ENCODE data around the gene TAX1BP1.

Gene TAX1BP1

DNA sequence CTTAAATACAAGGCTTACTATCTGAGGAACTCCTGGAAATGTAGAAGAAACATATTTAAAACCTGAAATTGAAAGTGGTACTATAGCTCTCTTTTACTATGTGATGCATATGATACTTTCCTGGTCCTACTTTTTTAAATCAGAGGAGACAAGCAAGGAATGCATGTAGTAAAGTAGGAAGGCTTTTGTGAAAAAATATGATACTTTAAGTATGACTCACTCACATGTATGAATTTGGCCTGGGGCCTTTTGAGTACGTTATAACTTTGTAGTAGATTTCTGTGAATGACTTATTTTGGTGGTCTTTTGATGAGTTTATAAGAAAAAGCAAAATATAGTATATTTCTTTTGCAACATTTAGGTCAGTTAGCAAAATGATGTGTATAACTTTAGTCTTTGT lies 53.8 kb downstream of the TAX1BP1 start:
- no peaks in the 10 kb centered on the region for H3K27me3 ChIP-seq
- no peaks in the 10 kb centered on the region for H3K4me1 ChIP-seq
- H3K36me3 ChIP-seq, result peaks cover 6% of the 10 kb centered on the region; the same call in 1 of the 2 replicates
- H3K9me3 ChIP-seq, result no peaks in the 10 kb centered on the region
- TF ChIP-seq, protein P1, sequence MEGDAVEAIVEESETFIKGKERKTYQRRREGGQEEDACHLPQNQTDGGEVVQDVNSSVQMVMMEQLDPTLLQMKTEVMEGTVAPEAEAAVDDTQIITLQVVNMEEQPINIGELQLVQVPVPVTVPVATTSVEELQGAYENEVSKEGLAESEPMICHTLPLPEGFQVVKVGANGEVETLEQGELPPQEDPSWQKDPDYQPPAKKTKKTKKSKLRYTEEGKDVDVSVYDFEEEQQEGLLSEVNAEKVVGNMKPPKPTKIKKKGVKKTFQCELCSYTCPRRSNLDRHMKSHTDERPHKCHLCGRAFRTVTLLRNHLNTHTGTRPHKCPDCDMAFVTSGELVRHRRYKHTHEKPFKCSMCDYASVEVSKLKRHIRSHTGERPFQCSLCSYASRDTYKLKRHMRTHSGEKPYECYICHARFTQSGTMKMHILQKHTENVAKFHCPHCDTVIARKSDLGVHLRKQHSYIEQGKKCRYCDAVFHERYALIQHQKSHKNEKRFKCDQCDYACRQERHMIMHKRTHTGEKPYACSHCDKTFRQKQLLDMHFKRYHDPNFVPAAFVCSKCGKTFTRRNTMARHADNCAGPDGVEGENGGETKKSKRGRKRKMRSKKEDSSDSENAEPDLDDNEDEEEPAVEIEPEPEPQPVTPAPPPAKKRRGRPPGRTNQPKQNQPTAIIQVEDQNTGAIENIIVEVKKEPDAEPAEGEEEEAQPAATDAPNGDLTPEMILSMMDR (IDR thresholded peaks at IDR 0.05; ENCODE audit: low read depth, low read length), result no peak
- DNase-seq, result no peak
- no peak overlapping the region for H3K4me3 ChIP-seq (ENCODE audit: low read depth, low read length)

DNA sequence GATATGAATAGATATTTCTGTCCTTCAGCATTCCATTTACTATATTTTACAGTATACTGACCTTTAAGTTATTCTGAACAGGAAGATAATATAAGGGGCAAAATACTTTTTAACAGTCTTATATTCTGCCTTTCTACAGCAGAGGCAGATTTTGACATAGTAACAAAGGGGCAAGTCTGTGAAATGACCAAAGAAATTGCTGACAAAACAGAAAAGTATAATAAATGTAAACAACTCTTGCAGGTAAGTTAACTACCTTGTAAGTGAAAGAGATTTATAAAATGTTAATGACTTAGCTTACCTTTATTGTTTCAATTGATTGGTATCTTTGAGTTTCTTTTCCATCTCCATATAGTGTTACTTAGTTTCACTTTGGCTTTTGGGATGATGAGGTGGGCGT lies 56.0 kb downstream of the TAX1BP1 start:
- Histone ChIP-seq H3K36me3 (peaks cover 6% of the 10 kb centered on the region; the same call in 1 of the 2 replicates), H3K4me3 (ENCODE audit: low read depth, low read length) (no peak overlapping the region), H3K9me3 (no peaks in the 10 kb centered on the region), H3K4me1 (no peaks in the 10 kb centered on the region), H3K27me3 (no peaks in the 10 kb centered on the region)
- no peak for DNase-seq
- TF ChIP-seq, protein P1 (IDR thresholded peaks at IDR 0.05; ENCODE audit: low read depth, low read length), result no peak

GRCh38 chr7:27799212-27799611 lies 59.2 kb downstream of the TAX1BP1 start:
- TF ChIP-seq, protein P1 (IDR thresholded peaks at IDR 0.05; ENCODE audit: low read depth, low read length), result no peak
- Histone ChIP-seq H3K36me3 (0 out of 2 replicates have a peak, but pooled peaks cover 3% of the 10 kb centered on the region), H3K9me3 (no peaks in the 10 kb centered on the region), H3K4me1 (no peaks in the 10 kb centered on the region), H3K27me3 (no peaks in the 10 kb centered on the region), H3K4me3 (ENCODE audit: low read depth, low read length) (no peak overlapping the region)
- no peak for DNase-seq

- no peak overlapping the region for H3K4me3 ChIP-seq (ENCODE audit: low read depth, low read length)
- TF ChIP-seq, protein P1 (IDR thresholded peaks at IDR 0.05; ENCODE audit: low read depth, low read length), result no peak
- no peaks in the 10 kb centered on the region for H3K4me1 ChIP-seq
- no peaks in the 10 kb centered on the region for H3K36me3 ChIP-seq
- no peak for DNase-seq
- no peaks in the 10 kb centered on the region for H3K27me3 ChIP-seq
- H3K9me3 ChIP-seq, result no peaks in the 10 kb centered on the region
These were observed 63.0 kb downstream of the TAX1BP1 start for GRCh38 chr7:27802999-27803398.

DNA sequence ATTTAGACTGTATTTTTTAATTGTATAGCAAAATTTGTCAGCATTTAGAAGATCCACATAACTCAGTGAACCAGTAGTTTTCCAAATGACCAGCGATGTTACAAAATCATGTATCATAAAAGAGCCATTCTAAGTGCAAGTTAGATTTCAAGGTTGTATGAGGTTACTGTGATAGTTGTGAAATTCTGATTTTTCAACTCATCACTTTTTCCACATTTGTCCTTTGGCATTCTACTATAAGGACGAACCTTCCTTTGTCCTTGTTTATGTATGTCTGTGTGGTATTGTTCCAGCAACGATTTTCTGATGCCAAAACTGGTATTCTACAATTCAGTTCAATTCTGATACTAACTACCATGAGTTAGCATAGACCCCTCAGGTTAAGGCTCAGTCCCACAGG lies 64.2 kb downstream of the TAX1BP1 start:
- no peak for DNase-seq
- TF ChIP-seq, protein P1 (IDR thresholded peaks at IDR 0.05; ENCODE audit: low read depth, low read length), result no peak
- no peaks in the 10 kb centered on the region for H3K36me3 ChIP-seq
- H3K4me3 ChIP-seq (ENCODE audit: low read depth, low read length), result no peak overlapping the region
- H3K4me1 ChIP-seq, result no peaks in the 10 kb centered on the region; the same call in 1 of the 2 replicates
- no peaks in the 10 kb centered on the region for H3K9me3 ChIP-seq
- no peaks in the 10 kb centered on the region for H3K27me3 ChIP-seq

DNA sequence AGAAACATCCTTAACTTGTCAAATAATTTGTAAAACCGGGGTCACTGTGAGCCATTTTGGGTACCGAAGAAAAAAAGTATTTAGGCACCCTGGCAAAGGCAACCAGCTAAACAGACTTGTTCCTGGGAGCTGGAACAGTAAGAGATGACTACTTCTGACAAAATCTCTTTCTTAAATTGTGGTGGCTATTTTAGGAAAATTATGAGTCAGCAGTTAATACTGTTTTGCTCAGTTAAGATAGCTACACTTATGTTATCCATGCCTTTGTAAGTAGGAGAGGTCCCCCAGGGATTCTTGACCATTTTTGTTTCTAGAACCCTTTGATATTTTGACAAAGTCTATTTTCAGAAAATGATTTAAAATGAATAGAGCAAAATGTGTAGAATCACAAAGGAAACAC lies 68.7 kb downstream of the TAX1BP1 start:
- H3K4me3 ChIP-seq (ENCODE audit: low read depth, low read length), result no peak overlapping the region
- TF ChIP-seq, protein P1 (IDR thresholded peaks at IDR 0.05; ENCODE audit: low read depth, low read length), result no peak

More for the DNA sequence above, 68.7 kb downstream of the TAX1BP1 start:
- Histone ChIP-seq H3K4me1 (no peaks in the 10 kb centered on the region; the same call in 1 of the 2 replicates), H3K9me3 (no peaks in the 10 kb centered on the region), H3K27me3 (no peaks in the 10 kb centered on the region), H3K36me3 (no peaks in the 10 kb centered on the region)
- DNase-seq, result no peak

Data from BE2C (cell line).